Germinal center (tissue), 1 donor: Measurements from ENCODE around the gene LRRFIP1.
"Not testable (repeated sequence)": the region's sequence is repeated elsewhere in the genome, so short reads cannot be mapped to it uniquely, and the experiment has no call there.

Source experiments
- DNase-seq: peaks from one replicate; pipeline ENCODE4 v3.0.0; 2012; ENCODE audit warnings: mixed read lengths, low spot score

The LRRFIP1 gene, protein sequence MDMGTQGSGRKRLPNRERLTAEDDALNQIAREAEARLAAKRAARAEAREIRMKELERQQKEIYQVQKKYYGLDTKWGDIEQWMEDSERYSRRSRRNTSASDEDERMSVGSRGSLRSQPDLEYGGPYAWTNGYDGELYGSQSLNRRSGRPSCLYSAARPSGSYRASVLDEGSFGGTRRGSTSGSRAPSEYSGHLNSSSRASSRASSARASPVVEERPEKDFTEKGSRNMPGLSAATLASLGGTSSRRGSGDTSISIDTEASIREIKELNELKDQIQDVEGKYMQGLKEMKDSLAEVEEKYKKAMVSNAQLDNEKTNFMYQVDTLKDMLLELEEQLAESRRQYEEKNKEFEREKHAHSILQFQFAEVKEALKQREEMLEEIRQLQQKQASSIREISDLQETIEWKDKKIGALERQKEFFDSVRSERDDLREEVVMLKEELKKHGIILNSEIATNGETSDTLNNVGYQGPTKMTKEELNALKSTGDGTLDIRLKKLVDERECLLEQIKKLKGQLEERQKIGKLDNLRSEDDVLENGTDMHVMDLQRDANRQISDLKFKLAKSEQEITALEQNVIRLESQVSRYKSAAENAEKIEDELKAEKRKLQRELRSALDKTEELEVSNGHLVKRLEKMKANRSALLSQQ

DNA sequence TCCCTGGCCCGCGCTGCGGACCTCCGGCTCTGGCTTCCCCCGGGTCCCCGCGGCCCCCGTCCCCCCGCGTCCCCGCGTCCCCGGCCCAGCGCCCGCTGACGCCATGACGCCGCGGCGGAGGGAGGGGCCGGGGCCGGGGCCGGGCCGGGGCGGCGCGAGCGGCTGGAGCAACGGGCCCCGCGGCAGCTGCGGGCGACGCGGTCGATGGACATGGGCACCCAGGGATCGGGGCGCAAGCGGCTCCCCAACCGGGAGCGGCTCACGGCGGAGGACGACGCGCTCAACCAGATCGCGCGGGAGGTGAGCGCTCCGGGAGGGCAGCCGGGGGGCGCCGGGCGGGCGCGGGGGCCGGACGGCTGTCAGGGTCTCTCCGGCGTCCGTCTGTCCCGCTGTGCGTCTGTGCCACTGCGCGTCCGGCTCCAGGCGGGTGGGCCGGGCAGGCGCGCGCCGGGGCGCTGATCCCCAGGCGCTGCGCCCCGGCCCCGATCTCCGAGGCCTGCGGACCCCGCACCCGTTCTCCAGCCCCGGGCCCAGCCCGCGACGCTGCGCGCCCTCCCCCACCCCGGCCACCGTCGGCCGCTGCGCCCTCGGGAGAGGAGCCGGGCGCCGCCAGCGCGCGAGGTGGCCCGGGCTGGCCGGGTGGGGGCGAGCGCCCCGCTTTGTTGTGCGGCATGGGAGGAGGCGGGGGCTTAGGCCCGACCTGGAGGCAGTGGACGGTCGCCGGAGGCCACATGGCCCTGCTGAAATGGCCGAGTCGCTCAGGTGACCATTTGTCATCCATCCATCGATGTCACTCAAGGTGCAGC is at the start of gene LRRFIP1:
LRRFIP1 (plus strand) TSS at position 147 of the 806 bp plus-strand sequence; CDS start at position 205, 58 bp downstream.
- DNase-seq: no peak

DNA sequence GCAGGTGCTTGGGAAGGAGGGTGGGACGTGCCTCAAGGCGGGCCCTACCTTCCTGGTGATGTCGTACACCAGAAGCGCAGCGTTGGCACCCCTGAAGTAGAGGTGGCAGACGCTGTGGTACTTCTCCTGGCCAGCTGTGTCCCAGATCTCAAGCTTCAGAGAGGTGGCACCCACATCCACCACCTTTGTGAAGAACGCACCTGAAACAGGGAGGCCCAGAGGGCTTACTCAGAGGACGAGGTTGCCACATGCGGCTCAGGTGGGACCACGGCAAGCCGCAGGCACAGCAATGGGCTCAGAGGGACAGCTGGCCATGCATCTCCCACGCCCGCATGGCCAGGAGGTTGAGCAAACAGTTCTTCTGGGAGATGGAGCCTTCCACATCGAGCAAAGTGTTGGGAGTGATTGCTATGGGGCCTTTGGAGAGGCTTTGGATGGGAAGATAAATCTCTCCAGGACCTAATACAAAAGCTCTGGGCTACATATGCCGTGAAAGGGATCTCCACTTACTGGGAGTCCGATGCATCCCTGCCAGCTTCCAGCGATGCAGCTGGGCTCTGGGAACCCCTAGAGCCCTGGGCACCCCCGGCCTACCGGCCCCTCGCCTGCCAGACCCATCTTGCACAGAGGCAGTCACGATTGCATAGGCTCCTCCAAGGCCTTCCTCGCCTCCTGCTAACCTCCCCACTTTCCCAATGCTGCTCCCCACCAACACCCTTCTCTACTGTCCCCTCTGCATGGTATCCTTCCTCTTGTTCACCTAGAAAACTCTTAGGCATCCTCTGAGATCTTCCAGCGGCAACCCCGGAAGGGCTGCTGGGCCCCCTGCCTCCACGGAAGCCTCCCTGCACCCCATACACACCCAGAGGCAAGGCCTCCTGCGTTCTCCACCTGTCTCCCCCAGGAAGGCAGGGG is 49.2 kb upstream of the LRRFIP1 start:
- no peak for DNase-seq

DNA sequence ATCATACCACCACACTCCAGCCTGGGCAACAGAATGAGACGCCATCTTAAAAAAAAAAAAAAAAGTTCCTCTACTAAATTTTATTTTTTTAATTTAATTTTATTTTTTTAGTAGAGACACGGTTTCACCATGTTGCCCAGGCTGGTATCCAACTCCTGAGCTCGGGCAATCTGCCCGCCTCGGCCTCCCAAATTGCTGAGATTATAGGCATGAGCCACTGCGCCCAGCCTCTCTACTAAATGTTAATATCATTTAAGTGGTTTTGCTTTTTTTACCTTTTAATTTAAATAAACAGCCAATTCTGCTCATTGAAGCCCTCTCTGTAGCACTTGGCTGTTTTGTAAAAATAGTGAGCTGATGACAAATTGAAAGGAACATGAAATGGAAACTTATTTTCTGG is 46.1 kb upstream of the LRRFIP1 start:
- no peak for DNase-seq

DNA sequence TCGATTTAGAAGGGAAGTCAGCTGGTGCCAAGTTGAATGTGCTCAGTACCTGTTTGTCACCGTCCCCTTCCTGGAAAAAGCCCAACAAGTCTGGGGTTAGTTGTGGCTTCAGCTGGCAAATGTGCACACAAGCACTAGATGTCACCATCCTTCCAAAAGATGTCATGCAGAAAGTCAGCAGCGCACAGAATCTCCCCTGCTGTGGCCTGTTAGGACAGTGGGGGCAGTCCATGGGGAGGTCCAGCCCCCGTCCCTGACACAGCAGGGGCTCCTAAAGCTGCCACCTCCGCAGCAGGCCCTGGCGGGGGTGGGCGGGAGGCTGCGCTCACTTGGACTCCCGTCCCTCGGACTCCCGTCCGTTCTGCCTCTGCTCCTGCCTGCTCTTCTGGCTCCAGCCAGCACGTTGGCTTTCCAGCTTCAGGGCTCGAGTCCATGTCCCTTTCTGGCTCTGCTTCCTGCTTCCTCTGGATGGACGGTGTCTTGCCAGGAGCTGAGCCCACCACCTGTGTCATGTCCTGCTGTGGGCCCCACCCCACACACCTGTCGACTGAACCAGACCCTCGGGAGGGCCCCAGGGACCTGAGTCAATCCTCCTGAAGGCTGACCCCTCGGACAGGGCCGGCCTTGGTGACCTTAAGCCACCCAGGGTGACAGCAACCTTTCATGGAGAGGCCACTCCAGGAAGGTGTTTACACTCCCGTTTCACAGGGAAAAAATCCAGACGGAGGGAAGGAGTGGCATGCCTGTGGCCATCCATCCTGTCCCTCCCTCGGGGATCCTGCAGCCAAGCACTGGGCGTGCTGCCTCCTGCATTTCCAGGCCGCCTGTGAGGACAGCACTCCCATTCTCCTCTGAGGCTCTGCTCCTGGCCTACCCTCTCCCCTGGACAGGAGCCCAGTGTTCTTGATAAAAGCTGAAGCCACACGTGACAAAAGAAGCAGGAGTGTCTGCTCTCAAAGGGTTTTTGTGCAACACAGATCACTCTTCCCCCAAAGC is 45.3 kb upstream of the LRRFIP1 start:
- no peak for DNase-seq

DNA sequence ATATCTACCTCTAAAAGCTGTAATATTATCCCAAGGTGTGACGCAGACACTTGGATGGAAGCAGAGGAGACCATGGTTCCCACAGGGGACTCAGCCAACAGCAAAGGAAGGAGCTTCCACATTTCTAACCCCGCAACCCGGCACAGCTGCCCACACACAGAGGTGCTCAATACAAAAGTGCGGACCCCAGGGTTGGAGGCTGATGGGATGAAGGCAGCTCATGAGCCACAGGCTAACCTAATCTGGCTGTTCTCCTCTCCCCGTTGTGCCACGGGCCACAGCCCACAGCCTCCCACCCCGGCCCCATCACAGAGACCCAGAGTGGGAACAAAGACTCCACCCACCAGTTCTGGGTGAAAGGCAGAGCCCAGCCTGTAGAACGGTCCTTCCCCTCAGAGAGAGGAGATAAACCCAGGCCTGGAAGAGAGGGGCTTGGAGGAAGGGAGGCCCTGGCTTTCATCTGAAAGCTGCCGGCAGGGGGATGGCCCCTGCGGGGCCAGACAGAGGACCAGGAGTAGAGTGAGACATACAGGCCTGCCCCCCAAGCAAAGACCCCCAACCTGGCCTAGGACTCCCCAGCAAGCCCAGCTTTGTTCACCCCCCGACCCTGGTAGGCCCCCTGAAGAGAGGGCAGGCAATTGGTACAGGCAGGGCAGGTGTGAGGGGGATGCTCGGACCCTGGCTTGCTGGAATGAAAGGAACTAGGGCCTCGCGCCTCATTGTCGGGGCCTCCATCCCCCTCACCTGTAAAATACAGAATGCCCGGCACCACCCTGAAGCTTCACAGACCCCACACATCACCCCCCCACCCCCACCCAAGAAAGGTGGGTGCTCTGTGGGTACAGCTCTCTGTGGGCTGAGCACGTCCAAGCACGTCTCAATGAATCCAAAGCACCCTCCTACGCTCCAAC is 43.7 kb upstream of the LRRFIP1 start:
- DNase-seq: no peak

DNA sequence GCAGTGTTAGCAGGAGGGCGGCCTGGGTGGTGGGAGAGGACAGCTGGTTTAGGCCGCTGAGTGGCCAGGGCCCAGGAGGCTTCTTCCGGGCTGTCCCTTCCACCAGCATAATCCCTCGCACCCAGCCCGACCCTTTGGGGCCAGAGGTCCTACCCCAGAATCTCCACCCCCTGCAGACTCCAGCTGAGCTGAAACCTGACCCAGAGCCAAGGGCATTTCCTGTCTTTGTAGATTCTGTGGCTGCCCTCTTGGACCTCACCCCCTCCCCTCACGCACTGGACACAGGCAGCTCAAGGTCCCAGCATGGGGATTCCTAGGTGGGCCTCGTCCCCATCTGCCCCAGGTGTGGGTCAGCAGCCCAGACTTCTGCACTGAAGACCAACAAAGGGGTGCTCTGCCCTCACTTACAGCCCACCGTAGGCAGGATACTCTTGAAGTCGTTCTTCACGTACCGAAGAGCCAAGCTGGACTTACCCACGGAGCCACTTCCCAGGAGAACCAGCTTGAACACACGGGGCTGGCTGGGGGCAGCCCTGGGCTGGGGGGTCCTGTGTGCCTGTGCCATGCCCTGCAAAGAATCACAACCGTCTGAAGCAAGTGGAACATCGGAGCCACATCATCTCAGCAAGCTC is 41.7 kb upstream of the LRRFIP1 start:
- no peak for DNase-seq

DNA sequence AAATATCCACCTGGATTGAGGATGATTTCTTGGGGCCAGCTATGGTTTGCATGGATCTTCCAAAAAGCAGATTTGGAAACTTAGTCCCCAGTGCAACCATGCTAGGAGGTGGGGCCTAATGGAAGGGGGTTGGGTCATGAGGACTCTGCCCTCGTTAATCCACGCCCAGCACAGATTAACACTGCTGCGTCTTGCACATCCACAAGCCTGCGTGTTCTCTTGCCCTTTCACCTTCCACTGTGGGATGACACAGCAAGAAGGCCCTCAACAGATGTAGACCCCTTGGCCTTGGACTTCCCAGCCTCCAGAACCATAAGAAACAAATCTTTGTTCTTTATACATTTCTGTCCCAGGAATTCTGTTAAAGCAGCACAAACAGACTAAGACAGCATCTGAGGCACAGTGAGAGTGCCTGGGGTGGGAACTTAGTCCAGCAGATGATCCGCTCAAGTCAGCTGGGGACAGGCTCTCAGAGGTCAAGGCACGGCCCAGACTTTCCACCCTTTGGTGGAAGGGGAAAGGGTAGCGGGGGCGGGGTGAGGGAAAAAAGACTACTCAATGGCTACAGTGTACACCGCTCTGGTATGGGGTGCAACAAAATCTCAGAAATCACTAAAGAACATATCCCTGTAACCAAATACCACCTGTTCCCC is 39.2 kb upstream of the LRRFIP1 start:
- DNase-seq: no peak

DNA sequence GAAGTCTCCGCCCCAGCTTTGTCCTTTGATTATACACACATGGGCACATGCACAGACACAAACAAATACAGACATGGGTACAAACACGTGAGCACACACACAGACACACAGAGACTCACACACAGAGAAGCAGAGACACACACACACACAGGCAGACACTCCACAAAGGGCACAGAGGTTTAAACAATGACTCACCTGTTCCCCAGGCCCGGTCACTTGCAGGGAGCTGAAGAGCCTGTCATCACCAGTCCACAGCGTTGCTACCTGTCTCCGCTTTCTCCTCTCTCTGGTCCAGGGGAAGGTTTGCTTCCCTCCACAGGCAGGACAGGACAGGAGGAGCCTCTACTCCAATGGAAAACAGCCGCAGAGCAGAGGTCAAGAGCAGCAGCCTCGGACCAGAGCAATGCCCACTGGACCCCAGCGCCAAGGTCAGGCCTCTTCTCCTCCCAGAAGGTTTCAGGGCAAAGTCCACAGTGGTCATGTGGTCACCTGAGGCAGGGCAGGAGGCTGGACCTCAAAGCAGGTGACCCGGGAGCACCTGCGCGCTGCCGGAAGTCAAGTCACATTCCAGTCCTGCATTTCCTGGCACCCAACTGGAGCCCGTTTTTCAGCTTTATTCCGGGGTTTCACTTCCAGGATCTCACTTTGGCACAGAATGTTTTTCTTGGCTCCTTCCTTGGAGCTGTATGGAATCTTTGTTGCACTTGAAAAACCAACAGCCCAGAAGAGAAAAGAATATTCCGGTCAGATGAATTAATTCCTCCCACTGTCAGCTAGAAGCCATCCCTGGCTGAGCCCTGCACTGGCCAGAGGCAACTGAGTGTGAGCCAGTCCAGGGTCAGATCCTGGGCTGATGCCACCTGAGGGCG is 36.9 kb upstream of the LRRFIP1 start, which contains the start of gene RAB17:
RAB17 (minus strand) TSS at position 463 of the 869 bp plus-strand sequence. CDS start 4,580 bp downstream, outside the sequence.
- DNase-seq: no peak

DNA sequence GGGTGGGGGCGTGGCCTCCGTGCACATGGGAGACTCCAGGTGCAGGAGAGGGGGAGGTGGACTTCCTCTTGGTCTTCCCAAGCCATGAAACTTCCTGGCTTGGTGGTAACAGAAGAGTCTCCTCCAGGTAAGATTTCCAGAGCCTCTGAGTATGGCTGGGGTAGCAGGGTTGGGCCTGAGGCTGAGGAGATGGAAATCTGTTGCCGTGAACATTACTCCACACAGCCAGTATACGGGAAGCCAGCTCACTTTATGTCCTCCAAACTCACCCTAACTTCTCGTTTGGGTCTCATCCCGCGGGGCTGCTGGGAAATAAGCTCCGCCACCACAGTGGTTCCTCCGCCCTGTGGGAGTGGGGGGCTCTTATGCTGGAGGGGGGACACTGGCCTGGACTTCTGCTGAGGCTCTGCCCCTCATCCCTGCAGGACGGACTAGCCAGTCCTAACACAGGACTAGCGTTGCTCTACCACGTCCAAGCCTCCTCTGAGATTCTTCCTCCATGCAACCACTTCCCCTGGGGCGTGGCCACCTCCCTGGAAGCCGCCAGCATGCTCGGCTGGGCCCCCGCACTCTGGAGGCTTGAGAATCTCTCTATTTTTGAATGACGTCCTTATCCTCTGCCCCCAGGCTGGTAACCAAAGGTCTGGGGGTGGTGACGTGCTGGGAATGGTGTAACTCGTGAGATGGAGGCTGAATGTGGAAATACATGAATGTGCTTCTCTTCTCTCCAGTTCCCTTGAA is 36.1 kb upstream of the LRRFIP1 start:
- DNase-seq: no peak

DNA sequence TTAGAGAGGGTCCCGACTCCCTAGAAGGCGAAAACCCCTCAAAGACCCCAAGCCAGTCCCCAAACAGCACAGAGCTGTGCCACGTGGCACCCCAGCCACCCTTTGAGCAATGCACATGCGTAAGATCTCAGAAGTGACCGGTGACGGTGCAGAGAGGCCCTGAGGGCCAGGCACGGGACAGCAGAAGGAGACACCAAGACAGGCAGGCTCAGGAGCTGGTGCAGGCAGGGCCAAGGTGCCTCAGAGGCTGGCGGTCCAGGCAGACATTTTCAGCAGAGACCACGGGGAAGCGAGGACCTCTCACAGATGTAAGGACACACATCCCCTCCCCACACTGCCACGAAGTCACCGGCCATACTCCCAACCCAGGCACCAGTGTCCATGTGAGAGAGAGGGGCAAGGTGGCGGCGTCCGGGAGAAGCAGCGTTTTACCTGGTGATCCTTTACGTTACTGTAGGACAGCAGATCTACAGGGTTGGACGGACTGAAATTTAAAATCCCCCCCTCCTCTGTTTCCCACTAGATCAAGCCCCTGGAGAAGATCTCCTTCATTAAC is 34.9 kb upstream of the LRRFIP1 start:
- DNase-seq: no peak

DNA sequence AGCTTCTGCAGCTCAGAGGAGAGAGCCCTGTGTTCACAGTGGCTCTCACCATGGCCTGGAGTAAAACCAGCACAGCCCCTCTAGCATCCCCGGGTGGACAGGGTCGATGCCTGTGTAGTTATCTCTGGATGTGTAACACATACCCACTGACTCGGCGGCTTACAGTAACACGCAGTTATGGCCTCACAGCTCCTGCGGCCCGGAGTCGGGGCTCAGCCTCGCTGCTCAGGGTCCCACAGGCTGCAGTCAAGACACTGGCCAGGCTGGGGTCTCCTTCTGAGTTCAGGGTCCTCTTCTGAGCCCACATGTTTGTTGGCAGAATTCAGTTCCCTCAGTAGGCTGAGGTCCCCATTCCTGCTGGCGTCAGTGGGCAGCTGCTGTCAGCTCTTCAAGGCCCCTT is 34.4 kb upstream of the LRRFIP1 start:
- DNase-seq: no peak

DNA sequence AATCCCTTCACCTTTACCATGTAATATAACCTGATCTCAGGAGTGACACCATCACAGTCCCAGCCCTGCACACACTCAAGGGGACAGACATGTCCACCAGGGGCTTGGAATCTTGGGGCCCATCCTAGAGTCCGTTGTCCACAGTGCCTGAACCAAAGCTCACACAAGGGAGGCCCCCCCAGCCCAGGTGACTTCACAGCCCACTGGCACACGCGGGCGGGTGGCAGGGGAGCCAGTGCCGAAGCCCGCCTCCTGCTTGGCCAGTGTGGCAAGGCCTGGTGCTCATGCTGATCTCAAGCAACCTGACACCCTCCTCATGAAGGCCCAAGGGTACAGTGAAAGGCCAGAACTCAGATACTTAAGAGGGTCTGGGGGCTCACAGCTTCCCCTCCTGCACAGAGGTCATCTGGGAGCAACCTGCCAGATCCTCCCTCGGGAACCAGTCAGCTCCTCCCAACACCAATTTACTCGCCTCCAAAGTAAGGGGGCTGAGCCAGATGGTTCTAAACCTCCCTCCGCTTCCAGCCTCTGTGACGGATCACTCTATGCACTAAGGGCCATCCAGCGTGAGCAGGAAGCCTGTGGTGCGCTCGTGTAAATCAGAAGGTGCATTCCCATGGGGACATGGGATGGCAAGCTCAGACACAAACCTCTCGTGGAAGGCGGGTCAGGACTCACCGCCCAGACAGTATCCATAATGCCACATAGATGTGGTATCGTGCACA is 33.6 kb upstream of the LRRFIP1 start:
- DNase-seq: no peak

DNA sequence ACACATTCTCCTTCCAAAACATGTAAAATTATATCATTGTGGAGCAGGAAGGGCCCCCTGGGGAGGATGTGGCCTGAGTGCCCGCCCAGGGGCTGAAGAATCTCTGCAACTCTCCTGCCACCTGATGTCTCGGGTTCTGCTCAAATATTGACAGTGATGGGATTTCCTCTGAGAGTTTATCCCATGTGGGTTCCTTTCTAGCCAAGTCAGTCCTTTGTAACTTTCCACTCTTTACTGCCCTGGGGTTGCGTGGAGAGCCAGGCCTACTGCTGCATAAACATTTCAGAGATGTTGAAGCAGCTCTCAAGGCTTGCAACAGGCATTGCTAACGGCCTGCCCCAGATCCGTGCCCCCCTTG is 32.9 kb upstream of the LRRFIP1 start:
- DNase-seq: no peak

DNA sequence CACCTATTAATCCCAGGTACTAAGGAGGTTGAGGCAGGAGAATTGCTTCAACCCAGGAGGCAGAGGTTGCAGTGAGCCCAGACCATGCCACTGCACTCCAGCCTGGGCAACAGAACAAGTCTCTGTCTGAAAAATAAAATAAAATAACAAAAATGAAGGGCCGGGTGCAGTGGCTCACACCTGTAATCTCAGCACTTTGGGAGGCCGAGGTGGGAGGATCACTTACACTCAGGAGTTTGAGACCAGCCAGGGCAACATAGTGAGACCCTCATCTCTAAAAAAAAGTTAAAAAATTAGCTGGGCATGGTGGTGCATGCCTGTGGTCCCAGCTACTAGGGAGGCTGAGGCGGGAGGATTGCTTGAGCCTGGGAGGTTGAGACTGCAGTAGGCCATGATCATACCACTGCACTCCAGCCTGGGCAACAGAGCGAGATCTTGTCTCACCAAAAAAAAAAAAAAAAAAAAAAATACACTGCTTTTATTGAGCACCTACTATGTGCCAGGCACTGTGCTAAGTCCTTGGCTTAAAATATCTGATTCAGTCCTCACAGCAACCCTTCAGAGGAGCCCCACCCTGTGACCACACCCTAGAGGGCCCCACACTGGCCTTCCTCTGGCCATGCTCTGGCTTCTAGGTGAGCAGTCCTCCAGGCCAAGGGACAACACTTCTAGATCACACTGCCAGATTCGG is 31.4 kb upstream of the LRRFIP1 start:
- DNase-seq: not testable (repeated sequence)
